ENCODE results near the gene CCDC59. TPM values are rescaled to one million over a fixed set of nuclear protein-coding genes. Genes with fewer than 3 reads are reported as not detected.

Gene CCDC59, protein sequence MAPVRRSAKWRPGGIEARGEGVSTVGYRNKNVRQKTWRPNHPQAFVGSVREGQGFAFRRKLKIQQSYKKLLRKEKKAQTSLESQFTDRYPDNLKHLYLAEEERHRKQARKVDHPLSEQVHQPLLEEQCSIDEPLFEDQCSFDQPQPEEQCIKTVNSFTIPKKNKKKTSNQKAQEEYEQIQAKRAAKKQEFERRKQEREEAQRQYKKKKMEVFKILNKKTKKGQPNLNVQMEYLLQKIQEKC
- 86.1 and 112 TPM in 2 replicates for total RNA-seq

DNA sequence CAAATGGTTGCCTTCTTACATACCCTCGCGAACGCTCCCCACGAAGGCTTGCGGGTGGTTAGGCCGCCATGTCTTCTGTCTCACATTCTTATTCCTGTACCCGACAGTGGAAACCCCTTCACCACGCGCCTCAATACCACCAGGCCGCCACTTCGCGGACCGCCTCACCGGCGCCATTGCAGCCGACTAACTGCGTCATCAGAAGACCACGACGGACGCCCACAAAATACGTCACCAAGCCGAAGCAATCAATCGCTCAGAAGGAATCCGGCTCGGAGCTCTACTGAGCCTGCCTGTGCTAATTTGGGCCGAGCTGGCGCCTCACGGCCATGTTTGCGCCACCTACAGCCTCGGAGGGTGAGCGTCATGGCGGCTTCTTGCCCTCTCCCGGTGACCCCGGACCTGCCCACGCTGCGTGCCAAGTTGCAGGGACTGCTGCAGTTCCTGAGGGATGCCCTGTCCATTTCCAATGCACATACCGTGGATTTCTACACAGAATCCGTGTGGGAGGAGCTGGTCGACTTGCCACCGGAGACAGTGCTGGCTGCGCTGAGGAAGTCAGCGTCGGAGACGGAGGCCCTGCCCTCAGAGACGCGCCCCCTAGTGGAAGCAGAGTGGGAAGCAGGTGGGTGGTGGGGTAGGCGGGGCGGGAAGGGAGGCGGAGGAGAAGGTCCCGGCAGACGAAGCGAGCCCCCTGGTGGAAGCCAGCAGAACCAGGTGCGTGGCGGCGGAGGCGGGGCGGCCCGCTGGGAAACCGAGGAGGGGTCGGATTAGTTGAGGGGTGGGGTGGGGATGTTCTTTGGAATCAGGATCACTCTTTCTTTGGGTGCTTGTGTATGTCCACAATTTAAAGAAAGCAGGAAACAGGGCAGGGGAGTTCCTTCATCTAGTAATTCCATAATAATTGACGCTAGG lies at the start of gene CCDC59, which contains the start of gene METTL25:
Gene CCDC59, minus strand, starts transcription at position 188 of the 915 bp plus-strand sequence. Its CDS starts 11 bp downstream, at position 177.
Gene METTL25, plus strand, starts transcription at position 330 of the 915 bp plus-strand sequence. Its CDS starts 37 bp downstream, at position 367.

Other genes with a start within 250 kb of the CCDC59 start
- gene METTL25, start 142 bp upstream of the CCDC59 start, total RNA-seq, result 3.4 and 6.3 TPM in 2 replicates

All from nasal cavity respiratory epithelium epithelial cell of viscerocranial mucosa (primary cell).